Ovary (tissue), 9 donors: ENCODE results near the gene DNAJB14. TPM values are rescaled to one million over a fixed set of nuclear protein-coding genes. Genes with fewer than 3 reads are reported as not detected.

Source experiments
- DNase-seq, 5 donors: peaks; one replicate each; pipeline ENCODE4 v3.0.0-alpha.2; 2019 to 2020
- H3K27ac ChIP-seq, 2 donors: fragments of 200-600 bp; one replicate each; pipeline versions ENCODE4 v1.5.1 to v1.8.0; 2019 to 2022
- H3K27me3 ChIP-seq: fragments of 200-600 bp; one replicate; pipeline ENCODE4 v1.8.0; 2022
- H3K36me3 ChIP-seq: fragments of 200-600 bp; sonication (generic); one replicate; pipeline ENCODE4 v1.5.1; 2019
- H3K4me1 ChIP-seq: one replicate; pipeline ENCODE4 v1.8.1; 2013; ENCODE audit warnings: mild to moderate bottlenecking, moderate library complexity; ENCODE audit not compliant: insufficient read depth
- H3K4me3 ChIP-seq: fragments of 200-600 bp; sonication (generic); one replicate; pipeline ENCODE4 v1.5.1; 2017
- H3K9me3 ChIP-seq, 2 donors: fragments of 200-600 bp in 1 of 2; sonication (generic) in 1 of 2; one replicate each; pipeline versions ENCODE4 v1.5.1 to v1.8.1; 2013 to 2019; ENCODE audit warnings: mild to moderate bottlenecking in 1 of 2, moderate library complexity in 1 of 2
- EP300 ChIP-seq: sonication (generic); formaldehyde crosslinking; IDR thresholded peaks from one replicate; pipeline ENCODE4 v1.6.1; 2017; ENCODE audit warnings: antibody characterized with exemption
- POLR2A ChIP-seq: fragments of 450-650 bp; IDR thresholded peaks from one replicate; pipeline ENCODE4 v1.6.1; 2017; ENCODE audit warnings: antibody characterized with exemption, mild to moderate bottlenecking, moderate library complexity
- WGBS, 3 donors: extraction: QIAGEN DNeasy Blood & Tissue Kit in 1 of 3; methylation state at CpG; one replicate each; pipeline versions ENCODE4 v1.1.5 to v1.1.7; 2013 to 2017; 5-methylcytosine and 5-hydroxymethylcytosine counted together
- intact Hi-C, 4 donors: fragments of 100-400 bp; cut with DNase I; formaldehyde crosslinking; loops; one replicate each; pipeline versions ENCODE4 v1.11.0 to v1.15.1; 2022 to 2023
- polyA plus RNA-seq, 2 donors: library from polyadenylated mRNA; stranded (reverse); fragments of 200-250 nt in 1 of 2; fragments of 350-450 nt in 1 of 2; fragmentation: Illumina TruSeq in 1 of 2; extraction: RNeasy Lipid Tissue Mini Kit (QIAGEN cat#74804) in 1 of 2; gene quantifications; one replicate each; pipeline ENCODE4 v1.2.3, GENCODE V29; 2013 to 2014
- total RNA-seq, 7 donors: library from RNA; depleted of rRNA in 2 of 7; stranded (reverse); fragments of >200 nt in 2 of 7; fragmentation: NEBNext Ultra II Directional in 3 of 7; extraction: Animal tissue kit (Norgen Biotek cat#: 25700) in 3 of 7; gene quantifications; one replicate each; pipeline versions ENCODE4 v1.1.0 to v1.2.4, GENCODE V29; 2016 to 2023
- TF ChIP-seq, protein P1 (sequence below), 3 donors: fragments of 450-650 bp in 2 of 3; fragments of 200-600 bp in 1 of 3; IDR thresholded peaks; one replicate each; pipeline versions ENCODE4 v1.5.1 to v1.8.0; 2016 to 2022; ENCODE audit warnings: antibody characterized with exemption in 3 of 3, mild to moderate bottlenecking in 1 of 3
- donor health status: DM: no; HTN: no; CAD: no; lungs with moderate emphysema.
- donor health status: DM: no; HTN: no; CAD: no.
- donor health status: Bipolar disorder and iron deficiency.
- donor health status: DM: yes; HTN: yes; CAD: no.
- donor health status: DM: no; HTN: no; CAD: no.
- donor health status: DM: yes; HTN: yes; CAD: no.

The DNAJB14 gene
- total and polyA plus RNA-seq, 9 donors, result 10.5 to 47.8 (median 37.9) TPM

DNA sequence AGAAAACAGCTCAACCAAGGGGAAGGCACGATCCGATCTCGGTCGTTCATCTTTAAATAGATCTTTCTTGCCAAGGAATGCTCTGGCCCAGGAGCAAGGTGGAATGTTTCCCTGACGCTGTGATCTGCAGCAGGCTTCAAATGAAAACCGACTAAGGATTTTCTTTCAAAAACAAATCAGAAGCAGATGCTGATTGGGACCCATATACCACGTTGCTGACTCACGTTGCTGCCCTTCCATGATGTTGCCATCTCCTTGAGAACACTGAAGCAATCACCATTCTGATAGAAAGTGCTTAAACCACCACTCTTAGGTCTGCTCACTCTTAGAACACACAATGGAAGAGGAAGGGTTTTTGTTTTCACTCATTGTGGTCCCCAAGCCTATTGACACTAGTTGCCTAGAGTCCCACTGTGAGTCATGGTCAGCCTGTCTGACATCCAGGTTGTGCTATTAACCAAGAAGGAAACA is 78.3 kb downstream of the DNAJB14 start:
- no peaks in the 10 kb centered on the region for H3K27me3 ChIP-seq
- 18 to 29% (median 27%) methylated on average over 8 of the region's 8 CpGs for WGBS, 3 donors
- no peaks in the 10 kb centered on the region for H3K9me3 ChIP-seq
- TF ChIP-seq POLR2A, result no peak
- TF ChIP-seq, protein P1, sequence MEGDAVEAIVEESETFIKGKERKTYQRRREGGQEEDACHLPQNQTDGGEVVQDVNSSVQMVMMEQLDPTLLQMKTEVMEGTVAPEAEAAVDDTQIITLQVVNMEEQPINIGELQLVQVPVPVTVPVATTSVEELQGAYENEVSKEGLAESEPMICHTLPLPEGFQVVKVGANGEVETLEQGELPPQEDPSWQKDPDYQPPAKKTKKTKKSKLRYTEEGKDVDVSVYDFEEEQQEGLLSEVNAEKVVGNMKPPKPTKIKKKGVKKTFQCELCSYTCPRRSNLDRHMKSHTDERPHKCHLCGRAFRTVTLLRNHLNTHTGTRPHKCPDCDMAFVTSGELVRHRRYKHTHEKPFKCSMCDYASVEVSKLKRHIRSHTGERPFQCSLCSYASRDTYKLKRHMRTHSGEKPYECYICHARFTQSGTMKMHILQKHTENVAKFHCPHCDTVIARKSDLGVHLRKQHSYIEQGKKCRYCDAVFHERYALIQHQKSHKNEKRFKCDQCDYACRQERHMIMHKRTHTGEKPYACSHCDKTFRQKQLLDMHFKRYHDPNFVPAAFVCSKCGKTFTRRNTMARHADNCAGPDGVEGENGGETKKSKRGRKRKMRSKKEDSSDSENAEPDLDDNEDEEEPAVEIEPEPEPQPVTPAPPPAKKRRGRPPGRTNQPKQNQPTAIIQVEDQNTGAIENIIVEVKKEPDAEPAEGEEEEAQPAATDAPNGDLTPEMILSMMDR (IDR thresholded peaks at IDR 0.05), result no peak
- TF ChIP-seq EP300, result no peak
- H3K4me1 ChIP-seq, result peaks cover 5% of the 10 kb centered on the region
- peak overlapping the region in 1 of 2 donors; percentile 43 for H3K27ac ChIP-seq
- no peak overlapping the region for H3K4me3 ChIP-seq
- intact Hi-C loops, result no loop called here
- no peaks in the 10 kb centered on the region for H3K36me3 ChIP-seq
- DNase-seq, result no peak

DNA sequence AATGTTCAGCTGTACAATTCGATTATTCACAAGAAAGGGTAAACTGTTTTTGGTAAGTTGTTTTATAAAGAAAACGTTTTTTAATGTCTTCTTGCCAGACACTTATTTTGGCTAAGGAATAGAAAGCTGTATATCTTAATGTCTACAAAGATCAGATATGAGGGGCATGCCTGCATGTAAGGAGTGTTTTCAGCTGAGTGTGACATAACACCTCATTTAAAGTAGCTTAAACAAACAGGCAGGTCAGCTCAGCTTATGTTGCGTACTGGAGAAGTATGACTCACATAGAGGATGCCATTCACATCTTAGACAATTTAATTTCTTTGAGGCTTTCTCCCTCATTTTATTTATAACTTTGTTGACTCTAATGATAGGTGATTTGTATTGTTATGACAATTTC is 82.6 kb downstream of the DNAJB14 start:
- H3K4me1 ChIP-seq, result peaks cover 5% of the 10 kb centered on the region
- no peak overlapping the region for H3K27ac ChIP-seq
- H3K27me3 ChIP-seq, result no peaks in the 10 kb centered on the region
- no peak for DNase-seq
- TF ChIP-seq EP300, result no peak
- TF ChIP-seq, protein P1 (IDR thresholded peaks at IDR 0.05), result no peak
- TF ChIP-seq POLR2A, result no peak
- no peaks in the 10 kb centered on the region for H3K9me3 ChIP-seq
- H3K4me3 ChIP-seq, result no peak overlapping the region
- 12 to 19% (median 13%) methylated on average over 3 of the region's 3 CpGs for WGBS, 3 donors
- H3K36me3 ChIP-seq, result no peaks in the 10 kb centered on the region
- intact Hi-C loops, result no loop called here

DNA sequence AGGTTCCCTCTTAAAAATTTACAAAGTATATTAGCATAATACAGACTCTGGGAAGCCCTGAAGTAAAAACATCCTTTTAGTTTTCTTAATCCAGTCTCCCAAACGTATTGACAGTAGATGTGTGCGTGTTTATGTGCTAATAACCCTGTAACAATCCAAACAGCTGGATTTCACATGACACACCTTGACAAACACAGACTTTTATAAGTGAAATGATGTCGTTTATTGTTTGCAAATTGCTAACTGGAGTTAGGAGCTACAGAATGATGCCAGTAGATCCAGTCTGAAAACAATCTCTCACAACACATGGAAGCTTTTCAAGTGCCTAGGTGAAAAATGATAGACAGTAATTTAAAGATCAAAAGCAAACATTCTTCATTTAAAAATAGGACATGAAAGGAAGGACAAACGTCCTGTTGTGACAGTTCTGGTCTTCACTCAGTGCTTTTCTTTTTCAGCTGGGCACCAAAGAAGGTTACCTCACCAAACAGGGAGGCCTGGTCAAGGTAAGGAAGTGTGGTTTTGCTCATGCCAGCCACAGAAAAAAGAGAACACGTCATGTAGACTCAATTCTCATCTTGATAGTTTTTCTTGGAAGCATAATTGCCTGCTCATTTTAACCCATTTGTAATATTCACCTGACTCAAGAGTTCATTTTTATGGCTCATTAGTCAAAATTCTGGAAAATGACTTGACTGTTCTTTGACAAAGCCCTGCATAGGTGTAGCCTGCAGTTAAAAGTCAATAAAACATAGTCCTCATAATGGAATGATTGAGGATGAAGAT is 85.1 kb downstream of the DNAJB14 start:
- no peak for TF ChIP-seq EP300
- no peak for TF ChIP-seq POLR2A
- TF ChIP-seq, protein P1 (IDR thresholded peaks at IDR 0.05), result no peak
- Histone ChIP-seq H3K4me1 (no peaks in the 10 kb centered on the region), H3K27ac (no peak overlapping the region), H3K36me3 (no peaks in the 10 kb centered on the region), H3K4me3 (no peak overlapping the region), H3K9me3 (no peaks in the 10 kb centered on the region), H3K27me3 (no peaks in the 10 kb centered on the region)
- WGBS, 3 donors, result 73 to 76% (median 75%) methylated on average over 5 of the region's 5 CpGs
- intact Hi-C loops, result no loop called here
- DNase-seq, result no peak

DNA sequence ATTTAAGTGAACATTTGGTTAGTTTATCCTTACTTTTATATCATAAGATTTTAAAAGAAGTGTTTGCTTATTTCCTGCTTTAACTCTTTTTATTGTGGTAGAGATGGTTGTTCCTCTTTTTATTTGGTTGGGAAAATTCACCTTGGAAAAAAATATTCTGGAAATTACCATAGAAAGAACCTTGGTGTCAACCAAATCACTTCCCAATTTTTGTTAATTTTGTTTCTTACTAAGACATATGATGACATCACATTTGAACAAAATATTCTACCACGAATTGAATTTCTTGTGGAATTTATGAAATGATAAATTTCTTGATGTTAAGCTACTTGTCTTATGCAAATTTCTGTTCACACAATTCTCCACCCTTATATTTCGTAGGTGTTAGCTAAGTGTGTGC is 85.9 kb downstream of the DNAJB14 start:
- no peak overlapping the region for H3K4me3 ChIP-seq
- H3K27me3 ChIP-seq, result no peaks in the 10 kb centered on the region
- no peaks in the 10 kb centered on the region for H3K36me3 ChIP-seq
- intact Hi-C loops, result no loop called here
- TF ChIP-seq, protein P1 (IDR thresholded peaks at IDR 0.05), result no peak
- no peak for TF ChIP-seq POLR2A
- TF ChIP-seq EP300, result no peak
- 85 to 87% (median 86%) methylated on average over 2 of the region's 2 CpGs for WGBS, 3 donors
- no peaks in the 10 kb centered on the region for H3K4me1 ChIP-seq
- DNase-seq, result no peak
- no peak overlapping the region for H3K27ac ChIP-seq
- no peaks in the 10 kb centered on the region for H3K9me3 ChIP-seq
